Coronary artery (tissue), 2 donors: Measurements from ENCODE around the gene MALL.
"Not testable (repeated sequence)": the region's sequence is repeated elsewhere in the genome, so short reads cannot be mapped to it uniquely, and the experiment has no call there.

Experiments
- DNase-seq: peaks from one replicate; pipeline ENCODE4 v3.0.0-alpha.2; 2017; ENCODE audit warnings: low spot score
- H3K27ac ChIP-seq, 2 donors: fragments of 200-600 bp; sonication (generic); one replicate each; pipeline ENCODE4 v1.5.1; 2016 to 2019
- H3K4me3 ChIP-seq: fragments of 200-600 bp; sonication (generic); 2 replicates; pipeline ENCODE4 v1.5.1; 2016; ENCODE audit warnings: mild to moderate bottlenecking, moderate library complexity

The MALL gene

DNA sequence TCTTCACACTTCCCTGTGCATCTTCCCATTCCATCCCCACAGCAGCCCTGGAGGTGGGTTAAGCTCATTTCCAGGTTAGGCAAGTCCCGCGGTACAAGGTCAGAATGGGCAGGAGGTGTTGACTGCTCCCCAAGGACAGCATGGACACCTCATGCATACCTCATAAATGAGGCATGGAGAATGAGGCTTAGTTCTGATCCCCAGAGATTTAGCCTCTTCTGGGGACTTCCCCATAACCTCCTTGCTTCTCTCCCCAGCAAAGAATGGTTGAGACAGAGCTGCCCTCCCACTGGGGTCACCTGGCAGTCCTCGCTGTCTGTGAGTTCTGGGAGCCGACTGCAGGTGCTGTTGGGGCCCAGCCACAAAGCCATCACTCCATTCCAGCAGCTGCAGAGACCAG, 68.4 kb downstream of the MALL start:
- not testable (repeated sequence) for H3K4me3 ChIP-seq, DNase-seq, H3K27ac ChIP-seq

GRCh38 chr2:110041941-110042660, 73.5 kb downstream of the MALL start:
- not testable (repeated sequence) for H3K4me3 ChIP-seq, DNase-seq, H3K27ac ChIP-seq

DNA sequence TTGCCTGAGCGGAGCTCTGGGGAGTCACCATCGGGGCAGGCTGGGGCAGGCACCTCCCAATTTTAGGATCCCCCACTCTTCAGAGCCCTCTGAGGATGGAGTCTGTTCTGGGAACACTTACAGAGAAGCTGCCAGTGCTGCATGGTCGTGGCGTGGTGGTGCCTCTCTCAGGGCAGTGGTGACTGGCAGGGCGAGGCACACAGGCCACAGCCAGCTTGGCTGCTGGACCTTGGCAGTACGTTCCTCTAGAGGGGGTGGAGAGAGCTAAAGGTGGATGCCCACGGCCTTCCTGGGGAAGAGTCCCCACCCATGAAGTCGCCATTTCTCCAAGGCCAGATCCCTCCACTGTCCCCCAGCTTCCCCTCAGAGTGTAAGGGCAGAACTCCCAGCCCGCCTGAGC, 78.3 kb downstream of the MALL start:
- not testable (repeated sequence) for H3K4me3 ChIP-seq, H3K27ac ChIP-seq, DNase-seq

GRCh38 chr2:110035384-110035783, 80.2 kb downstream of the MALL start:
- not testable (repeated sequence) for H3K4me3 ChIP-seq, H3K27ac ChIP-seq, DNase-seq

DNA sequence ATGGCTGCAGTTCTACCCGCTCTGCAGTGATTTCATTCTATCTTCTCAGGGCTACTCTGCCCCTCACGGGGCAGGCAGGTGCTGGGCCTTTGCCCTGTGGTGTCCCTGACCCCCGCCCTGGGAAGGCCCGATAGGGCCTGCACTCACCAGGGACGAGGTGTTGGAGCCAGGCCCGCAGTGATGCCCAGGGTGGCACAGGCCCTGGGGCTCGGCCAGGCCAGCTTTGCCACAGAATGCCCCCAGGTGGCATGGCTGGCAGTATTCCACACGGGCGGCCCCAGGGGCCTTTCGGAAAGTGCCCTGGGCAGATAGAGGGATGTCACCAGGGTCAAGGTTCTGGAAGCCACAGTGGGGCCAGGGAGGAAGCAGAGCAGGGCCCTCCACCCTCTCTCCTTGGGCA, 80.7 kb downstream of the MALL start:
- DNase-seq, result not testable (repeated sequence)

More for the DNA sequence above, 80.7 kb downstream of the MALL start:
- H3K4me3 ChIP-seq, H3K27ac ChIP-seq: not testable (repeated sequence)
